Panc1 (cell line): ENCODE measurements around the gene CAPZA2.

Source experiments
- POLR2AphosphoS5 ChIP-seq: IDR thresholded peaks from 2 replicates; pipeline ENCODE4 v1.6.1; 2012; ENCODE audit warnings: mild to moderate bottlenecking, low read depth, low read length, moderate library complexity
- SIN3A ChIP-seq: IDR thresholded peaks from 2 replicates; pipeline ENCODE4 v1.6.1; 2012; ENCODE audit warnings: low read depth, mild to moderate bottlenecking, low read length, moderate library complexity, borderline replicate concordance; ENCODE audit not compliant: insufficient read depth
- TCF7L2 ChIP-seq: IDR thresholded peaks from 2 replicates; pipeline ENCODE4 v1.6.1; 2011; ENCODE audit warnings: mild to moderate bottlenecking, low read depth, low read length, inconsistent platforms
- TF ChIP-seq, protein P1 (sequence below): fragments of 450-650 bp; IDR thresholded peaks from 2 replicates; pipeline ENCODE4 v1.5.1; 2017; ENCODE audit warnings: mild to moderate bottlenecking

DNA sequence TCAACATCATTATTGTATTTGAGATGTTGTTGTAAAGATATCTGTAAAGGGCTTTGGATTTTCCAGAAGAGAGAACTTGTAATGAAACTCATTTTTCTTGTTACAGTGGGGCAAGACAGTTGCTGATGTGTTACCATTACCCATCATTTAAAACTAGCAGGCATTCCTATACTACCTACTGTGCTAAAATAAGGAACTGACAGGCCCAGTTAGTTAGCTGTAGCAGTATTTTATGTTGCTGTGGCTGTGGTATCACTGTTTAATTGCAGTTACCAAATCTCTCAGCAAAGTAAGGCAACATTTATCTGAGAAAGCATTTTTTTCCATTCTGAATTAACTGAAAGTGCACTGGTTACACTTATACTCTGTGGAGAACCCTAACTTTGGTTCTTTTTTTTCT, 100.8 kb downstream of the CAPZA2 start:
- TF ChIP-seq, protein P1, sequence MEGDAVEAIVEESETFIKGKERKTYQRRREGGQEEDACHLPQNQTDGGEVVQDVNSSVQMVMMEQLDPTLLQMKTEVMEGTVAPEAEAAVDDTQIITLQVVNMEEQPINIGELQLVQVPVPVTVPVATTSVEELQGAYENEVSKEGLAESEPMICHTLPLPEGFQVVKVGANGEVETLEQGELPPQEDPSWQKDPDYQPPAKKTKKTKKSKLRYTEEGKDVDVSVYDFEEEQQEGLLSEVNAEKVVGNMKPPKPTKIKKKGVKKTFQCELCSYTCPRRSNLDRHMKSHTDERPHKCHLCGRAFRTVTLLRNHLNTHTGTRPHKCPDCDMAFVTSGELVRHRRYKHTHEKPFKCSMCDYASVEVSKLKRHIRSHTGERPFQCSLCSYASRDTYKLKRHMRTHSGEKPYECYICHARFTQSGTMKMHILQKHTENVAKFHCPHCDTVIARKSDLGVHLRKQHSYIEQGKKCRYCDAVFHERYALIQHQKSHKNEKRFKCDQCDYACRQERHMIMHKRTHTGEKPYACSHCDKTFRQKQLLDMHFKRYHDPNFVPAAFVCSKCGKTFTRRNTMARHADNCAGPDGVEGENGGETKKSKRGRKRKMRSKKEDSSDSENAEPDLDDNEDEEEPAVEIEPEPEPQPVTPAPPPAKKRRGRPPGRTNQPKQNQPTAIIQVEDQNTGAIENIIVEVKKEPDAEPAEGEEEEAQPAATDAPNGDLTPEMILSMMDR, result no peak
- TF ChIP-seq POLR2AphosphoS5 (no peak), SIN3A (no peak), TCF7L2 (no peak)
